RWPE1 (cell line): ENCODE data around the gene BPIFB3.

Experiments
- CTCF ChIA-PET: fragments of 350-600 bp; sonication (Branson Sonifier 250); formaldehyde crosslinking; extraction: SDS; loops from one replicate; lab custom pipeline; 2021; lab: Yijun Ruan, JAX
- POLR2A ChIA-PET: fragments of 400-600 bp; formaldehyde crosslinking; extraction: SDS; loops from one replicate; lab custom pipeline; 2020; ENCODE audit warnings: antibody characterized with exemption; ENCODE audit not compliant: low non-redundant PET; lab: Yijun Ruan, JAX
- DNase-seq: peaks from one replicate; pipeline ENCODE4 v3.0.0; 2012; ENCODE audit warnings: low spot score
- H3K27ac ChIP-seq: fragments of 450-650 bp; 2 replicates; pipeline ENCODE4 v1.5.1; 2017
- CTCF ChIP-seq: fragments of 450-650 bp; conservative IDR thresholded peaks from 2 replicates; pipeline ENCODE4 v1.5.1; 2017; ENCODE audit warnings: low read depth, mild to moderate bottlenecking

The BPIFB3 gene

GRCh38 chr20:33072813-33073212 is 19.1 kb downstream of the BPIFB3 start:
- POLR2A ChIA-PET = no interaction called here
- no peak for DNase-seq
- no peak overlapping the region for H3K27ac ChIP-seq
- CTCF ChIA-PET = no interaction called here
- TF ChIP-seq CTCF = no peak

- ChIA-PET POLR2A (no interaction called here), CTCF (interaction anchor here (1.1 to 1.3 kb wide), 2 partner anchors 284 to 296 kb away, joined by 3 read pairs; no protein-coding TSS in a partner anchor)
- H3K27ac ChIP-seq = no peak overlapping the region
- no peak for TF ChIP-seq CTCF
- no peak for DNase-seq
Measured at GRCh38 chr20:33074675-33075074, 21.0 kb downstream of the BPIFB3 start.

- DNase-seq = no peak
- no peak for TF ChIP-seq CTCF
- ChIA-PET CTCF (interaction anchor here (0.6 to 1.8 kb wide), 3 partner anchors 8 to 297 kb away, joined by 3 to 8 read pairs (median 3); no protein-coding TSS in a partner anchor), POLR2A (no interaction called here)
- H3K27ac ChIP-seq = no peak overlapping the region
Measured at GRCh38 chr20:33075281-33075680, 21.6 kb downstream of the BPIFB3 start.

- no peak overlapping the region for H3K27ac ChIP-seq
- DNase-seq = peak; percentile 56
- CTCF ChIA-PET = interaction anchor here (0.6 to 1.8 kb wide), 7 partner anchors 10 to 335 kb away, joined by 3 to 8 read pairs (median 3); no protein-coding TSS in a partner anchor
- POLR2A ChIA-PET = no interaction called here
- no peak for TF ChIP-seq CTCF
Measured at GRCh38 chr20:33076662-33077372, 23.1 kb downstream of the BPIFB3 start.

GRCh38 chr20:33079259-33079658 is 25.6 kb downstream of the BPIFB3 start, which contains the start of gene BPIFB4:
Gene BPIFB4 (plus strand): TSS chr20:33079643. CDS start chr20:33081527, 1,884 bp downstream.
- no peak within 1 kb of the TSS for H3K27ac ChIP-seq
- no peak for DNase-seq
- ChIA-PET CTCF (interaction anchor here (0.6 to 0.8 kb wide), 2 partner anchors 10 to 34 kb away, joined by 3 read pairs; no protein-coding TSS in a partner anchor), POLR2A (no interaction called here)
- no peak for TF ChIP-seq CTCF

GRCh38 chr20:33081411-33082154 is 27.9 kb downstream of the BPIFB3 start:
- no peak for TF ChIP-seq CTCF
- DNase-seq = no peak
- ChIA-PET POLR2A (no interaction called here), CTCF (no interaction called here)
- no peak overlapping the region for H3K27ac ChIP-seq
